Measurements from ENCODE around the gene ADAMTS9.

- TF ChIP-seq, protein P1, sequence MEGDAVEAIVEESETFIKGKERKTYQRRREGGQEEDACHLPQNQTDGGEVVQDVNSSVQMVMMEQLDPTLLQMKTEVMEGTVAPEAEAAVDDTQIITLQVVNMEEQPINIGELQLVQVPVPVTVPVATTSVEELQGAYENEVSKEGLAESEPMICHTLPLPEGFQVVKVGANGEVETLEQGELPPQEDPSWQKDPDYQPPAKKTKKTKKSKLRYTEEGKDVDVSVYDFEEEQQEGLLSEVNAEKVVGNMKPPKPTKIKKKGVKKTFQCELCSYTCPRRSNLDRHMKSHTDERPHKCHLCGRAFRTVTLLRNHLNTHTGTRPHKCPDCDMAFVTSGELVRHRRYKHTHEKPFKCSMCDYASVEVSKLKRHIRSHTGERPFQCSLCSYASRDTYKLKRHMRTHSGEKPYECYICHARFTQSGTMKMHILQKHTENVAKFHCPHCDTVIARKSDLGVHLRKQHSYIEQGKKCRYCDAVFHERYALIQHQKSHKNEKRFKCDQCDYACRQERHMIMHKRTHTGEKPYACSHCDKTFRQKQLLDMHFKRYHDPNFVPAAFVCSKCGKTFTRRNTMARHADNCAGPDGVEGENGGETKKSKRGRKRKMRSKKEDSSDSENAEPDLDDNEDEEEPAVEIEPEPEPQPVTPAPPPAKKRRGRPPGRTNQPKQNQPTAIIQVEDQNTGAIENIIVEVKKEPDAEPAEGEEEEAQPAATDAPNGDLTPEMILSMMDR (IDR thresholded peaks at IDR 0.05), result no peak
- no peak for TF ChIP-seq POLR2A (IDR thresholded peaks at IDR 0.05)
Measured at GRCh38 chr3:64546856-64547255, 140.9 kb downstream of the ADAMTS9 start.

All from heart left ventricle (tissue), 13 donors.